GM19238 (cell line): ENCODE results near the gene CAND2.
"Not testable (repeated sequence)": the region's sequence is repeated elsewhere in the genome, so short reads cannot be mapped to it uniquely, and the experiment has no call there.

Source experiments
- DNase-seq: peaks from one replicate; pipeline ENCODE4 v3.0.0; 2011; ENCODE audit warnings: low spot score; ENCODE audit not compliant: insufficient read length

The CAND2 gene

DNA sequence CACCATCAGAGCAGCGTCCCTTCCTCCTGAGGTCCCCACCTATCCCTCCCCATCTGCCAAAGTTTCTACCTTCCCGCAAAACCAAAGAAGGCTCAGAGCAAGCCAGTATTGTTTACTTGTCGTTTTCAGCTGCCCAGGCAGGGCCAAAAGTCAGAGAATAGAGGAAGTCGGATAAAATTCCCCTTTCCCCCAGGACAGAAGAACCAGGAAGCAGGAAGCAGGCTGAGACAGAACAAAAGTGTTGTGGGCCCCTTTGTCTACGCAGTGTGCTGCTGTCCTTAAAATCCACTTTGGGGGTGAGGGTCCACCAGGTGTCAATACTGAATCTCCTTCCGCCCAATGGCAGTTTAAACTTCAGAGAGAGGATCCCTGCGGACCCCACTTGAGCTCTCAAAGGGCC lies 63.4 kb downstream of the CAND2 start:
- DNase-seq = no peak

DNA sequence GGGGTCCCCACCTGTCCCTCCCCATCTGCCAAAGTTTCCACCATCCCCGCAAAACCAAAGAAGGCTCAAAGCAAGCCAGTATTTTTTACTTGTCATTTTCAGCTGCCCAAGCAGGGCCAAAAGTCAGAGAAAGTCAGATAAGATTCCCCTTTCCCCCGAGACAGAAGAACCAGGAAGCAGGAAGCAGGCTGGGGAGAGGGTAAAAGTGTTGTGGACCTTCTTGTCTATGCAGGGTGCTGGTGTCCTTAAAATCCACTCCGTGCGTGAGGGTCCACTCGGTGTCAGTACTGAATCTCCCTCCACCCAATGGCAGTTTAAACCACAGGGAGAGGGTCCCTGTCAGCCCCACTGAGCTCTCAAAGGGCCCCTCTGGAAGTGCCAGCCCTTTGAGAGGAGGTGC lies 65.1 kb downstream of the CAND2 start:
- DNase-seq = no peak

DNA sequence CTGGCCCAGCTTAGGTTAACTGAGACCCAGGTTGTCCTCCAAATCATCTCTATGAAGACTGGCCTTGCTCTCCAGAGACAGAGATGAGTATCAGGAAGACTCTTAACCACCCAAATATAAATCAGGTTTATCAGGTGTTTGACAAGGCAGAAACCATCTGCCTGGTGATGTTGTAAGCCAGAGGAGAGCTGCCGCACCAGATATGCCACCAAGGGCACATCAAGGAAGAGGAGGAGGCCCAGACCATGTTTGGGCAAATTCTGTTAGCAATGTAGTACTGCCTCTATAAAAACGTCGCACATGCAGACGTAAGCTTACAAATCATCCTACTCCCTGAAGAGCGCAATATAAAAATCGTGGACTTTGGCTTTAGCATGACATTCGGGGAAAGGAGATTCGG lies 65.9 kb downstream of the CAND2 start:
- no peak for DNase-seq

DNA sequence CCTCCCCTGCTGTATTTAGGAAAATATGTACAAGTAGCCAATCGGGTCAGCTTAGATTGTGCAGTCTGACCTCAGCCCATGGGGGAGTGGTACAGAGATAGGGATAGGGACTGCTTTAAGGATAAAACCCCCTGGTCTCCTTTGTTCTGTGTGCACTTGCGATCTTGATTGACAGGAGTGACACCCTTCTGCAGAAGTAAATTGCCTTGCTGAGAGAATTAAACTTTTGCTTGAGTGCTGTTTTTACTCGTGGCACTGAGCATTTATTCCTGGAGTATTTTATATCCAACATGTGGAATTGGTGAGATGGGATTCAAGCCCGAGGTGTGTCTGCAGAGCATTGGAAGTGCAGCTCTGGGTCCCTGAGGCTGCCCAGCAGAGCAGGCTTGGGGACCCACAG lies 68.8 kb downstream of the CAND2 start:
- no peak for DNase-seq

DNA sequence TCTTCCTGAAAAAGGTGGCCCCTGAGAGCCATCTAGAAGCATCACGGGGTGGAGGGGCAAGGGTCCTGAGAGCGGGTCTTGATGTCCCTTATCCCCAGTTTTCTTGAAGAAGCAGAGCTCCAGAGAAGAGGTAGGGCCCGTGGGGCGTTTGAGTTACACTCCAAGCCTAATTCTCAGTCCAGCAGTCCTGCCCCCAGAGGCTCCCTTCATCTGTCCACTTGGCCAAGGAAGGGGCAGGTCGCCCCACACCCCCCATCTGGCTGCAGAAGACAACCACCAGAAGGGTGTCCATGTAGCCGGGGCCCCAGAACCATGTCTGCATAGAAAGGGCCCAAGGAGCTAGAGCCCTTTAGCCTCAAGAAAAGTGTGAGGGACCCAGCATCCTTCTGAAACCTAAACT lies 70.4 kb downstream of the CAND2 start:
- DNase-seq = no peak

DNA sequence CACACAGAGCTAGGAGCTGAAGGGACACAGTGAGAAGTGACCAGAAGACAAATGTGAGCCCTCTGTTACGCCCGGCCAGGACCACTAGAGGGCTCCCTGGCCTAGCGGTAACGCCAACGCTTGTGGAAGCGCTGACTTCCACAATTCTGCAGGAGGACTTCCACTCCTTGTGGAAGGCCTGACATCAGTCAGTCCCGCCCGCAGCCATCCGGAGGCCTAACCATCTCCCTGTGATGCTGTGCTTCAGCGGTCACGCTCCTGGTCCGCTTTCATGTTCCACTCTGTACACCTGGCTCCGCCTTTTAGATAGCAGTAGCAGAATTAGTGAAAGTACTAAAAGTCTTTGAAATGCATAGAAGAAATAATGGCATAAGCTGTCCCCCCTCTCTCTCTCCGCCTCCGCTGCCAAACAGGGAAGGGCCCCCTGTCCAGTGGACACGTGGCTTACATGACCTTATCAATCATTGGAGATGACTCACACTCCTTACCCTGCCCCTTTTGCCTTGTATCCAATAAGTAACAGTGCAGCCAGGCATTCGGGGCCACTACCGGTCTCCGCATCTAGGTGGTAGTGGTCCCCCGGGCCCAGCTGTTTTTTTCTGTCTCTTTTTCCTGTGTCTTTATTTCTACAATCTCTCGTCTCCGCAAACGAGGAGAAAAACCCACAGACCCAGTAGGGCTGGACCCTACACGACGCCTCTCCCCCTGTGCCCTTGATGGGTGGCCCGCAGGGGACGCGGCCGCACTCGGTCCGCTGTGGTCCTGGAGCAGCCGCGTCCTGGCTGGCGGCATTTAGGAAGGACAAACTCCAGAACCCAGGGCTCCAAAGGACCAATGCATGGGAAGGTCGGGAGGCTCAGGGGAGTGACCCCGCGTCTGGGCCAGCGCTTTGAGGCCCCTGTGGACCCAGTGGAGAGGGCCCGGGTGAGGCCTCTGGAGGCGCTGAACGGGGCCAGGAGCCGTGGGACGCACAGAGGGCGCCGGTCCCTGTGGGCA lies 71.9 kb downstream of the CAND2 start:
- DNase-seq = peak; percentile 64

DNA sequence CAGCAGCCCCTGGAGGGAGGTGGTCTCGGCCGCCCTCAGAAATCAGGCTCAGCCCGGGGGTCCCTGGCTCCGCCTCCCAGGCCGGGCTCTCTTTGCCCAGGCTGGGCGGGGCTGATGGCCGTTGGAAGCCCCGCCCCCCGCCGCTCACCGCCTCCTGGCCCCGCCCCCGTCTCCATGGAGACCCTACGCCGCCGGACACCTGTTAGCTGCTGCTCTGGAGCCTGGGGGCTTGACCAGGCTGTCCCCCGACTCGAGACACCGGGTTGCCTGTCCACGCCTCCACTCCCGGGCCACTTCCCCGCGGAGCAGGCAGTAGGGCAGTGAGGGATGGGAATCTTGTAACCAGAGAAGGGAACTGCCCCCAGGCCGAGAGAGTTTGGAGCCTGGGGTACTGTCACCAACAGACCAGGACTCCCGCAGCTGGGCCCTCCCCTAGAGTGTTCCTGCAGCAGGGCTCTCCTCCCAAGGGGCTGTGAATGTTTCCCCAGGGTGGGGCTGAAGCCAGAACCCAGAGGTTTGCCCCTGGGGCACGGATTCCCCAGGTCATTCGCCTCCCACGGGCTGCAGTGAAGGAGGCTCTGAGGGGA lies 72.6 kb downstream of the CAND2 start:
- DNase-seq = peak; percentile 68

DNA sequence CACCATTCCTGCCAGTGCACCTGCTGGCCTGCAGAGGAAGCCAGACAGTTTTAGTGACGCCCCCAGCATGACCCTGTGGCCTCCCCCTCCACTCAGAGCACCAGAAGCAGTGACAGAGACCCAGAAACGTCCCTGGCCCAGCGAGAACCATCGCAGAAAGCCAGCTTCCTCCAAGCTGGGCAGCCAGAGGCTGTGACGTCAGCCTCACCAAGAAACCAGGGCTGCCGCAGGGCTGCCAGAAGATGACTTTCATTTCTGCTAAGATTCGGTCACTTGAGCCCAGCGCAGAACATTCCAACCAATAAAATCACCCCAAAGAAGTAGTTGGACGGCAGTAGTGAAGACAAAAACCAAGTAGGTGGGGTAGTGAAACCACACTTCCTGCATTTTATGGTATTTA lies 74.5 kb downstream of the CAND2 start:
- DNase-seq = no peak

DNA sequence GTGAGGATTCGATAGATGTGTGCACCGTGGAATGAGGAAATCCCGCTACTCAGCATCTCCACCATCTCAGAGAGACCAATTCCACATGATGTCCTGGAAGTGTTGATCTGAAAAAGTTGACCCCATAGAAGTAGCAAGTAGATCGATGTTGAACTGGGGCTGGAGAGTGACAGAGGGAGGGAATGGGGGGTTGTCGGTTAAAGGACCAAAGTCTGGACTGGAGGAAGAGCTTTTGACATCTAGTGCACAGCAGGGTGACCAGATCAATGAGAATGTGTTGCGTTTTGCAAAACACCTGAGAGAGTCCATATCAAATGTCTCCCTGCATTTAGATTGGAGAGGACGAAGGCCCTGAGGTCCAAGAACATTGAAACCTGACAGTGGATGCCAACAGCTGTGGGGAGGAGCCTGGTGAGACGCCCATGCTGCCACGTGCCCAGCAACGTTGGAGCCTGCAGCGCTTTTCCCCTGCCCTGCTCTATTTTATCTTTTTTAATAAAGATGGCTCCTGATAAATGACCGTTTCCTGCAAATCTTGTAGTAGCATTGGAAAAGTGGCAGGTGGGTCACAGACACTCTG lies 75.0 kb downstream of the CAND2 start:
- DNase-seq = no peak

DNA sequence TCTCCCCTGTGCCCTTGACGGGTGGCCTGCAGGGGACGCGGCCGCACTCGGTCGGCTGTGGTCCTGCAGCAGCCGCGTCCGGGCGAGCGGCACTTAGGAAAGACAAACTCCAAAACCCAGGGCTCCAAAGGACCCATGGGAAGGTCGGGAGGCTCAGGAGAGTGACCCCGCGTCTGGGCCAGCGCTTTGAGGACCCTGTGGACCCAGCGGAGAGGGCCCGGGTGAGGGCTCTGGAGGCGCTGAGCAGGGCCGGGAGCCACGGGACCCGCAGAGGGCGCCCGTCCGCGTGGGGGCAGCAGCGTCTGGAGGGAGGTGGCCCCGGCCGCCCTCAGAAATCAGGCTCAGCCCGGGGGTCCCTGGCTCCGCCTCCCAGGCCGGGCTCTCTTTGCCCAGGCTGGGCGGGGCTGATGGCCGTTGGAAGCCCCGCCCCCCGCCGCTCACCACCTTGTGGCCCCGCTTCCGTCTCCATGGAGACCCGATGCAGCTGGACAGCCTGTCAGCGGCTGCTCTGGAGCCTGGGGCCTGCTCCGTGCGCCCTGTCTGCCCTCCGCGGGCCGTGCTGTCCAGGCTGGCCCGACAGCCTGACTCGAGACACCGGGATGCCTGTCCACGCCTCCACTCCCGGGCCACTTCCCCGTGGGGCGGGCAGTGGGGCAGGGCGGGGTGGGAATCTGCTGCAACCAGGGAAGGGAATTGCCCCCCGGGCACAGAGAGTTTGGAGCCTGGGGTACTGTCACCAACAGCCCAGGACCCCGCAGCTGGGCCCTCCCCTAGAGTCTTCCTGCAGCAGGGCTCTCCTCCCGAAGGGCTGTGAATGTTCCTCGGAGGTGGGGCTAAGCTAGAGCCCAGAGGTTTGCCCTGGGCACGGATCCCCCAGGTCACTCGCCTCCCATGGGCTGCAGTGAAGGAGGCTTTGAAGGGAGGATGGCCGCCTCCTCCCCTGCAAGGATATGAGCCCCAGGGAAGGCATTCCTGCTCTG lies 79.7 kb downstream of the CAND2 start:
- no peak for DNase-seq

DNA sequence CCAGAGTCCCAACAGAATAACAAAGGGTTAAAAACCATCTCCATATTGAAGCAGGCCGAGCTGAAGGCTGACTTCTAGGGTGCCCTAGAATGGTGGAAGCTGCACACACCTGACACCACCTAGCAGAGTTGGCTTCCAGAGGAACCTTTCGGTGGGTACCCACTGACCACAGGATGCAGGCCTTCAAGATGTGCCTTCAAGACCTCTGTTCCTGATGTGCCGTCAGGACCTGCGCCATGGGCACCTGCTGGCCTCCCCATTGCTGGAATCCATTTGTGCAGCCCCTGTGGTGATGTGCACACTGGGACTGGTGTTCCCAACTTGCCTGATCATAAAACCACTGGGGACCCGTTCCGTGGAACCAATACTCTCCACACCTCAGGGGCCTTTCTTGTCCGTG lies 80.6 kb downstream of the CAND2 start:
- DNase-seq = no peak

DNA sequence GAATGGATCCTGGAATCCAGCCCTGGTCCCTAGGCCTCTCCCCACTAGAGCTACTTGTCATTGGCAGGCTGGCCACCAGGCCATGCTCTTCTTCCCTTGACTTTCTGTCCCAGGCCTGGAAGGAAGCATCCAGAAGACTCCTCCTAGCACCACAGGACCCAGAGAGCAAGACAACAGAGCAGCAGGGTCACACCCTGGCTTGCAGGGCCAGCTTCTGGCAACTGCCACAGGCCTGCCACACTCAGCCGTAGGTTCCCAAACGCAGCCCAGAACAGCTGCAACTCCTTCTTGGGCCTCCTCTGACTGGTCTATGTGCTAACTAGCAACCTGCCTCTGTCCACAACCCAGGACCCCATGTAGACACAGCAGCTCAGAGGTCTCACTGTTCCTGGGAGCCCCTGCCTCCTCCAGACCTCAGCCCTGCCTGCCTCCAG lies 81.7 kb downstream of the CAND2 start:
- DNase-seq = no peak

DNA sequence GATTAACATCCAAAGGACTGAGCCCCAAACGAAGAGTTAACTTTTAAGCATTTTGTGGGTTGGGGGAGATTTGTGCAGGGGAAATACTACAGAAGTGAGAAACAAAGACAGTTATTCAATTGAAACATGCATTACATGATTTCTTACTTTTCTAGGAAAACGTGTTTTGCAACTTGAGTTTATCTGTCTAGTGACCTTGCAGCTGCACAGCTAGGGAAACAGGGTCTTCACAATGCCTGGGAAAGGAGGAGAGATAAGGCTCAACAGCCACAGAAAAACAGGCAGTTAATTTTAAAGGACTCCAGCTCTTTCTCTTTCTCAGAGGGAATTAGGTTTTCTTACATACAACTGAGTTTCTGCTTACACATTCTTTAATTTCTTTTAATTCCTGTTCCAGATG lies 82.3 kb downstream of the CAND2 start:
- DNase-seq = not testable (repeated sequence)

DNA sequence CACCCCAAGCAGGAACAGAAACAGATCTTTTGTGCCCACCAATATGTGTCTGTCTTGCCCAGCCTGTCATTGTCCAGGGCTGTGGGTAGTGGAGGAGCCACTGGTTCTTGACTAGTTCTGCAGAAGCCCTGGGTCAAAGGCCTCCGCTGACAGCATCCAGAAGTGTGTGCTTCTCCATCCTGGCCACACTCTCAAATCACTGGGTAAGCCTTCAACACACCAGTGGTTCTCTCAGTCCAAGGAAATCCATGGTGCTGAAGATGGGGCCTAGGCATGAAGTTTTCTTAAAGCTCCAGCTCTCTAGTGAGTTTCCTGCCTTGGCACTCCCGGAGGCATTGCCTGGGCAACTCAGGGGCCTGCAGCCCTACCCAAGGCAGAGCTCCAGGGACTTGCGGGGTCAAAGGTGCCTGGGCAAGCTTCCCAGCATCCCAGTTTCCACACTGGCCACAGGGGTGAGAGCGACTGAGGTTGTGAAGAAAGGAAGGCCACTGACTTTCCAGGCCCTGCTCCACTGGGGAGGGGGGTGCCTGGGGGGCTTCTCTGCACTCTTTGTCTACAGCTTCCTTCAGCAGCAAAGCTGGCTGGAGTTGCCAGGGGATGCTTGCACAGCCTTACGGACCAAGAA lies 82.8 kb downstream of the CAND2 start:
- no peak for DNase-seq

DNA sequence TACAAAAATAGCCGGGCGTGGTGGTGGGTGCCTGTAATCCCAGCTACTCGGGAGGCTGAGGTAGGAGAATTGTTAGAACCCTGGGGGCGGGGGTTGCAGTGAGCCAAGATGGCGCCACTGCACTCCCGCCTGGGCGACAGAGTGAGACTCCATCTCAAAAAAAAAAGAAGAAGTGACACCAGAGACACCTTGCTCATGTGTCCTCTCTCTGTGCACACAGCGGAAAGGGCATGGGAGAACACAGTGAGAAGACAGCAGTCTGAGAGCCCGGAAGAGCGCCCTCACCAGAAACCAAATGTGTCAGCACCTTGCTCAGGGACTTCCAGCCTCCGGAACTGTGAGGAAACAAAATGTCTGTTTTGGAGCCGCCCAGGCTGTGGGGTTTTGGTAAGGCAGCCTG lies 85.4 kb downstream of the CAND2 start:
- not testable (repeated sequence) for DNase-seq

DNA sequence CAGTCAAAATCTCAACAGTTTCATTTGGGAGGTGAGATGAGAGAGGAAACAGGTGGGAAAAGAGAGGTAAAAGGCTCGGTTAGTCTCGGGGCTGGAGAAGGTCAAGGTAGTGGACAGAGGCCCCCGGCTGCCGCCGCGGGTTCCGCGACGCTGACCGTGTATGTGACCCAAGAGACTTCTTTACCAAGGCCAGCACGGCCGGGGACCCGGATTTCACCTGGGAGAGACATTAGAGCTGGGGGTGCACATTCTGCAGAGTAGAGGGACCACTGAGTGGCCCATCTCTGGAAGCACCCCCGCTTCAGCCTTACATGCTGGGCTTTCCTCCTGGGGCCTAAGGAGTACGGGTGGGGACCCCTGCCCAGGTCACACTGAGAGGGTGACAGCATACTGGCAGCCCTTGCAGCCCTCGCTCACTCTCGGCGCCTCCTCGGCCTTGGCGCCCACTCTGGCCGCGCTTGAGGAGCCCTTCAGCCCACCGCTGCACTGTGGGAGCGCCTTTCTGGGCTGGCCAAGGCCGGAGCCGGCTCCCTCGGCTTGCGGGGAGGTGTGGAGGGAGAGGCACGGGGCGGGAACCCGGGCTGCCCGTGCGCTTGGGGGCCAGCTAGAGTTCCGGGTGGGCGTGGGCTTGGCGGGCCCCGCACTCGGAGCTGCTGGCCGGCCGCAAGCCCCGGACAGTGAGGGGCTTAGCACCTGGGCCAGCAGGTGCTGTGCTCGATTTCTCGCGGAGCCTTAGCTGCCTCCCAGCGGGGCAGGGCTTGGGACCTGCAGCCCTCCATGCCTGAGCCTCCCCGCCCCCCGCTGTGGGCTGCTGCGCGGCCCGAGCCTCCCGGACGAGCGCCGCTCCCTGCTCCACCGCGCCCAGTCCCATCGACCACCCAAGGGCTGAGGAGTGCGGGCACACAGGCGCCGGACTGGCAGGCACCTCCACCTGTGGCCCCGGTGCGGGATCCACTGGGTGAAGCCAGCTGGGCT lies 86.1 kb downstream of the CAND2 start:
- DNase-seq = no peak

DNA sequence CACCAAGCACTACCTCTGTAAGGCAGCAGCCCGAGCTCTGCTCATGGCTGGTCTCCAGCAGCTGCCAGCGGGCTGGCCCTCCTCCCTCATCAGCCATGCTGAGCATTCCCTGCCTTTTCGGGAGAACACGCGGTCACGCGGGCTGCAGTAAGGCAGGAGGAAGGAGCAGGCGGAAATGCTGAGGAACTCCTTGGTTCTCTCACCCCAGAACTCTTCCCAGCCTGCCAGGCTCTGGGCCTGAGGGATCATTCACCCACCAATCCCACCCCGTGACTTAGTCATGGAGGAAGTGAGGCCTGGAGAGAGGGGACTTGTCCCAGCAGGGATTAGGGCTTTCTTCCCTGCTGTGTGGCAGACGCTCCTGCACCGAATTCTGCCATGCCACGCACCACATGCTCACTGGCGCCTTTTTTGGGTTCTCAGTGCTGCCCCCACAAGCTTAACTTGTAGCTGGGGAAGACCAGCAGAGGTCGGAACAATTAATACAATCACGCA lies 87.8 kb downstream of the CAND2 start:
- no peak for DNase-seq
